ENCODE measurements around the gene BRPF1.

Gene BRPF1

GRCh38 chr3:9768141-9768775 lies 36.7 kb downstream of the BRPF1 start:
- H3K4ac ChIP-seq (ENCODE audit: low read depth in 1 of 2, low read length in 2 of 2), result no peak overlapping the region
- no peak overlapping the region for H3K4me2 ChIP-seq (ENCODE audit: low read length, poor library complexity, severe bottlenecking)
- no peak overlapping the region for H4K91ac ChIP-seq (ENCODE audit: low read length)
- no peak overlapping the region for H3K18ac ChIP-seq (ENCODE audit: low read depth in 1 of 2, low read length in 2 of 2)
- no peak for DNase-seq
- WGBS, result 88% methylated on average over 5 of the region's 6 CpGs
- no peak overlapping the region for H3K14ac ChIP-seq (ENCODE audit: low read length in 2 of 2)
- H2BK12ac ChIP-seq (ENCODE audit: low read length in 2 of 2), result no peak overlapping the region
- H2BK120ac ChIP-seq (ENCODE audit: low read depth, low read length), result no peak overlapping the region
- H2AFZ ChIP-seq (ENCODE audit: low read depth, low read length), result no peak overlapping the region
- H3K23ac ChIP-seq (ENCODE audit: low read length in 2 of 2), result no peak overlapping the region
- H3K27ac ChIP-seq (ENCODE audit: low read length, poor library complexity, severe bottlenecking), result no peak overlapping the region
- no peaks in the 10 kb centered on the region for H3K27me3 ChIP-seq (ENCODE audit: control insufficient read depth in 1 of 2, insufficient read depth in 1 of 2, low read length in 2 of 2)
- no peak overlapping the region for H2BK15ac ChIP-seq (ENCODE audit: low read depth, poor library complexity, severe bottlenecking)
- H3K4me3 ChIP-seq (ENCODE audit: insufficient read depth in 1 of 2, low read depth in 1 of 2, low read length in 2 of 2), result peak overlapping the region in 1 of 2 experiments; percentile 86
- H2BK5ac ChIP-seq (ENCODE audit: low read depth, low read length, poor library complexity, severe bottlenecking), result no peak overlapping the region
- peaks cover 16% of the 10 kb centered on the region for H3K79me1 ChIP-seq (replicated peaks; ENCODE audit: low read length, poor library complexity, severe bottlenecking)
- H3K9ac ChIP-seq (ENCODE audit: low read length), result peak overlapping the region; percentile 93
- H2AK5ac ChIP-seq (ENCODE audit: low read length, severe bottlenecking), result no peak overlapping the region
- H3K4me1 ChIP-seq (ENCODE audit: control insufficient read depth, insufficient read depth, low read depth, low read length), result peaks cover 12% of the 10 kb centered on the region
- peaks cover 5 to 15% of the 10 kb centered on the region in 2 experiments for H3K36me3 ChIP-seq (ENCODE audit: control insufficient read depth in 1 of 2, insufficient read depth in 2 of 2, low read depth in 1 of 2, low read length in 2 of 2)
- no peak overlapping the region for H4K8ac ChIP-seq (ENCODE audit: low read length)
- H3K9me3 ChIP-seq (ENCODE audit: control insufficient read depth, low read length), result no peaks in the 10 kb centered on the region

GRCh38 chr3:9769012-9769411 lies 37.5 kb downstream of the BRPF1 start:
- 95% methylated on average over 5 of the region's 5 CpGs for whole genome bisulfite sequencing
- Histone ChIP-seq H3K4me2 (ENCODE audit: low read length, poor library complexity, severe bottlenecking) (peak overlapping the region; percentile 96), H4K91ac (ENCODE audit: low read length) (no peak overlapping the region), H2AFZ (ENCODE audit: low read depth, low read length) (no peak overlapping the region), H3K9ac (ENCODE audit: low read length) (peak overlapping the region; percentile 93), H3K18ac (ENCODE audit: low read depth in 1 of 2, low read length in 2 of 2) (no peak overlapping the region), H3K27me3 (ENCODE audit: control insufficient read depth in 1 of 2, insufficient read depth in 1 of 2, low read length in 2 of 2) (no peaks in the 10 kb centered on the region), H2BK120ac (ENCODE audit: low read depth, low read length) (no peak overlapping the region), H3K4me1 (ENCODE audit: control insufficient read depth, insufficient read depth, low read depth, low read length) (peaks cover 12% of the 10 kb centered on the region), H3K27ac (ENCODE audit: low read length, poor library complexity, severe bottlenecking) (no peak overlapping the region), H2AK5ac (ENCODE audit: low read length, severe bottlenecking) (peak overlapping the region; percentile 66), H2BK5ac (ENCODE audit: low read depth, low read length, poor library complexity, severe bottlenecking) (no peak overlapping the region), H2BK12ac (ENCODE audit: low read length in 2 of 2) (peak overlapping the region in 1 of 2 experiments; percentile 57), H3K23ac (ENCODE audit: low read length in 2 of 2) (peak overlapping the region in 1 of 2 experiments; percentile 41), H2BK15ac (ENCODE audit: low read depth, poor library complexity, severe bottlenecking) (peak overlapping the region; percentile 61), H3K14ac (ENCODE audit: low read length in 2 of 2) (peak overlapping the region in 1 of 2 experiments; percentile 58), H3K4ac (ENCODE audit: low read depth in 1 of 2, low read length in 2 of 2) (peak overlapping the region in 1 of 2 experiments; percentile 56), H3K4me3 (ENCODE audit: insufficient read depth in 1 of 2, low read depth in 1 of 2, low read length in 2 of 2) (peak overlapping the region in 1 of 2 experiments; percentile 86), H3K36me3 (ENCODE audit: control insufficient read depth in 1 of 2, insufficient read depth in 2 of 2, low read depth in 1 of 2, low read length in 2 of 2) (peaks cover 5 to 15% of the 10 kb centered on the region in 2 experiments), H3K9me3 (ENCODE audit: control insufficient read depth, low read length) (no peaks in the 10 kb centered on the region), H3K79me1 (replicated peaks; ENCODE audit: low read length, poor library complexity, severe bottlenecking) (peaks cover 16% of the 10 kb centered on the region), H4K8ac (ENCODE audit: low read length) (peak overlapping the region; percentile 47)
- no peak for DNase-seq

- Histone ChIP-seq H3K36me3 (ENCODE audit: control insufficient read depth in 1 of 2, insufficient read depth in 2 of 2, low read depth in 1 of 2, low read length in 2 of 2) (peaks cover 5 to 15% of the 10 kb centered on the region in 2 experiments), H2AFZ (ENCODE audit: low read depth, low read length) (peak within 1 kb of the TSS; percentile 66)
These were observed 38.1 kb downstream of the BRPF1 start, which contains the start of gene CAMK1 for GRCh38 chr3:9769426-9770275. TSS of gene CAMK1 (minus strand) at chr3:9769947. CDS start at chr3:9767749, 2,198 bp downstream.

More at GRCh38 chr3:9769426-9770275, 38.1 kb downstream of the BRPF1 start, which contains the start of gene CAMK1:
- DNase-seq, result peak; percentile 72
- Histone ChIP-seq H3K79me1 (replicated peaks; ENCODE audit: low read length, poor library complexity, severe bottlenecking) (peaks cover 16% of the 10 kb centered on the region), H3K23ac (ENCODE audit: low read length in 2 of 2) (peak within 1 kb of the TSS in 1 of 2 experiments; percentile 41), H3K4ac (ENCODE audit: low read depth in 1 of 2, low read length in 2 of 2) (peak within 1 kb of the TSS; percentile 30 to 70), H3K4me1 (ENCODE audit: control insufficient read depth, insufficient read depth, low read depth, low read length) (peaks cover 12% of the 10 kb centered on the region), H4K91ac (ENCODE audit: low read length) (peak within 1 kb of the TSS; percentile 84), H3K27me3 (ENCODE audit: control insufficient read depth in 1 of 2, insufficient read depth in 1 of 2, low read length in 2 of 2) (no peaks in the 10 kb centered on the region), H2BK5ac (ENCODE audit: low read depth, low read length, poor library complexity, severe bottlenecking) (peak within 1 kb of the TSS; percentile 4), H3K9ac (ENCODE audit: low read length) (peak within 1 kb of the TSS; percentile 93), H3K4me3 (ENCODE audit: insufficient read depth in 1 of 2, low read depth in 1 of 2, low read length in 2 of 2) (peak within 1 kb of the TSS; percentile 64 to 86), H3K18ac (ENCODE audit: low read depth in 1 of 2, low read length in 2 of 2) (peak within 1 kb of the TSS; percentile 49 to 71), H2AK5ac (ENCODE audit: low read length, severe bottlenecking) (peak within 1 kb of the TSS; percentile 66), H2BK120ac (ENCODE audit: low read depth, low read length) (peak within 1 kb of the TSS; percentile 71), H2BK15ac (ENCODE audit: low read depth, poor library complexity, severe bottlenecking) (peak within 1 kb of the TSS; percentile 84), H3K14ac (ENCODE audit: low read length in 2 of 2) (peak within 1 kb of the TSS in 1 of 2 experiments; percentile 58), H4K8ac (ENCODE audit: low read length) (peak within 1 kb of the TSS; percentile 96), H3K4me2 (ENCODE audit: low read length, poor library complexity, severe bottlenecking) (peak within 1 kb of the TSS; percentile 96), H2BK12ac (ENCODE audit: low read length in 2 of 2) (peak within 1 kb of the TSS in 1 of 2 experiments; percentile 57), H3K27ac (ENCODE audit: low read length, poor library complexity, severe bottlenecking) (no peak within 1 kb of the TSS), H3K9me3 (ENCODE audit: control insufficient read depth, low read length) (no peaks in the 10 kb centered on the region)
- 15% methylated on average over 49 of the region's 49 CpGs for WGBS

All from mesenchymal stem cell (in vitro differentiated cells and primary cell).